Trophoblast cell (in vitro differentiated cells and primary cell): ENCODE measurements around the gene CCDC188.
A peak's percentile ranks its signal among the peaks of the same experiment; 100 is the strongest.

Experiments
- DNase-seq, 2 donors: peaks; one replicate each; pipeline ENCODE4 v3.0.0-alpha.2; 2016
- H2AFZ ChIP-seq: 2 replicates; pipeline ENCODE4 v1.6.1; 2013; ENCODE audit warnings: low read length, moderate library complexity, mild to moderate bottlenecking; ENCODE audit not compliant: insufficient read depth, poor library complexity
- H2AK5ac ChIP-seq: 2 replicates; pipeline ENCODE4 v1.6.1; 2013; ENCODE audit warnings: mild to moderate bottlenecking, low read length
- H2BK120ac ChIP-seq: 2 replicates; pipeline ENCODE4 v1.6.1; 2013; ENCODE audit warnings: low read length, mild to moderate bottlenecking, moderate library complexity; ENCODE audit not compliant: insufficient read depth, poor library complexity
- H2BK12ac ChIP-seq: 2 replicates; pipeline ENCODE4 v1.6.1; 2013; ENCODE audit warnings: mild to moderate bottlenecking, low read length, moderate library complexity
- H2BK5ac ChIP-seq: 2 replicates; pipeline ENCODE4 v1.6.1; 2013; ENCODE audit warnings: low read length, low read depth, moderate library complexity, mild to moderate bottlenecking; ENCODE audit not compliant: poor library complexity
- H3K14ac ChIP-seq: 2 replicates; pipeline ENCODE4 v1.6.1; 2013; ENCODE audit warnings: mild to moderate bottlenecking, low read length
- H3K18ac ChIP-seq: 2 replicates; pipeline ENCODE4 v1.6.1; 2013; ENCODE audit warnings: mild to moderate bottlenecking, low read length
- H3K23ac ChIP-seq: 2 replicates; pipeline ENCODE4 v1.6.1; 2013; ENCODE audit warnings: low read length
- H3K27ac ChIP-seq: 2 replicates; pipeline ENCODE4 v1.5.1; 2013; ENCODE audit warnings: low read depth, mild to moderate bottlenecking, inconsistent platforms, low read length, moderate library complexity
- H3K27me3 ChIP-seq: 2 replicates; pipeline ENCODE4 v1.6.1; 2013; ENCODE audit warnings: inconsistent platforms, mild to moderate bottlenecking, low read length, moderate library complexity; ENCODE audit not compliant: insufficient read depth
- H3K36me3 ChIP-seq, 2 experiments: 1 replicate in 1 of 2; 2 replicates in 1 of 2; pipeline ENCODE4 v1.6.1; 2013; ENCODE audit warnings: low read length in 2 of 2, mild to moderate bottlenecking in 2 of 2, moderate library complexity in 1 of 2; ENCODE audit not compliant: insufficient read depth in 2 of 2, control insufficient read depth in 1 of 2
- H3K4ac ChIP-seq: 2 replicates; pipeline ENCODE4 v1.6.1; 2013; ENCODE audit warnings: low read depth, mild to moderate bottlenecking, low read length, moderate library complexity
- H3K4me1 ChIP-seq, 2 experiments: 1 replicate in 1 of 2; 2 replicates in 1 of 2; pipeline ENCODE4 v1.6.1; 2013; ENCODE audit warnings: low read length in 2 of 2, mild to moderate bottlenecking in 2 of 2, moderate library complexity in 1 of 2; ENCODE audit not compliant: insufficient read depth in 2 of 2, control insufficient read depth in 1 of 2
- H3K4me2 ChIP-seq: 2 replicates; pipeline ENCODE4 v1.6.1; 2013; ENCODE audit warnings: inconsistent platforms, mild to moderate bottlenecking, low read length, moderate library complexity
- H3K4me3 ChIP-seq: 2 replicates; pipeline ENCODE4 v1.5.1; 2013; ENCODE audit warnings: mild to moderate bottlenecking, low read depth, low read length, inconsistent platforms
- H3K79me1 ChIP-seq: one replicate; pipeline ENCODE4 v1.6.1; 2013; ENCODE audit warnings: low read length
- H3K79me2 ChIP-seq: 2 replicates; pipeline ENCODE4 v1.6.1; 2013; ENCODE audit warnings: low read length, mild to moderate bottlenecking; ENCODE audit not compliant: control insufficient read depth, insufficient read depth, poor library complexity
- H3K9ac ChIP-seq: 2 replicates; pipeline ENCODE4 v1.6.1; 2013; ENCODE audit warnings: mild to moderate bottlenecking, low read length
- H3K9me3 ChIP-seq: 2 replicates; pipeline ENCODE4 v1.6.1; 2013; ENCODE audit warnings: low read depth, mild to moderate bottlenecking, control low read depth, inconsistent platforms, low read length; ENCODE audit not compliant: insufficient read depth
- H4K12ac ChIP-seq: 2 replicates; pipeline ENCODE4 v1.6.1; 2013; ENCODE audit warnings: low read depth, mild to moderate bottlenecking, low read length, moderate library complexity
- H4K8ac ChIP-seq: 2 replicates; pipeline ENCODE4 v1.6.1; 2013; ENCODE audit warnings: low read depth, mild to moderate bottlenecking, low read length, moderate library complexity
- H4K91ac ChIP-seq: one replicate; pipeline ENCODE4 v1.6.1; 2013; ENCODE audit warnings: low read depth, mild to moderate bottlenecking, low read length, moderate library complexity
- WGBS: extraction: QIAGEN DNeasy Blood & Tissue Kit; methylation state at CpG from one replicate; pipeline ENCODE4 v1.1.7; 2013; ENCODE audit warnings: missing lambda C conversion rate; ENCODE audit not compliant: insufficient read length, insufficient coverage; ENCODE audit errors: extremely low coverage; 5-methylcytosine and 5-hydroxymethylcytosine counted together

CCDC188 gene

DNA sequence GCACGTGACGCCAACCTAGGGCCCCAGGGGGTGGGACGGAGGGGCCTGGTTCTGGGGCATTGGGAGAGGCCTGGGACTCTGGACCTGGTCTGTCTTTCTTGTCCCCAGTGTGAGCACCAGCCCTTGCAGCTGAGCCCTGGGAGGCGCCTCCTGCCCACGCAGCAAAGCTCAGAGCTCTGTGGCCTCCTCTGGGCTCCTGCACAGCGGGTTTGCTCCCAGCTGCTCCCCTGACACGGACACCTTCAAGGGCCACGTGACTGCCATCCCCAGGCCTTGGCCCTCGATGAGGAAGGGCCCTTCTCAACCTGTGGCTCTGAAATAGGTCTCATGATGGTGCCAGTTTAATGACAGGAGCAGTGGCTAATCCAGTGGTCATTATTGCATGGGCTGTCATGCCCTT lies 31.5 kb upstream of the CCDC188 start:
- Histone ChIP-seq H2BK12ac (no peak overlapping the region), H3K18ac (no peak overlapping the region), H3K79me1 (no peaks in the 10 kb centered on the region), H4K91ac (no peak overlapping the region), H4K12ac (no peak overlapping the region), H3K4ac (no peak overlapping the region), H3K4me1 (no peaks in the 10 kb centered on the region), H2AK5ac (no peak overlapping the region), H3K9me3 (peaks cover 3% of the 10 kb centered on the region), H2BK120ac (no peak overlapping the region), H3K79me2 (no peaks in the 10 kb centered on the region), H3K27ac (no peak overlapping the region), H3K36me3 (no peaks in the 10 kb centered on the region), H3K14ac (no peak overlapping the region), H4K8ac (no peak overlapping the region), H3K27me3 (no peaks in the 10 kb centered on the region), H2BK5ac (no peak overlapping the region), H3K4me3 (no peak overlapping the region), H3K9ac (no peak overlapping the region), H2AFZ (no peak overlapping the region), H3K4me2 (no peak overlapping the region), H3K23ac (no peak overlapping the region)
- WGBS: no CpG with 5 or more reads among the region's 9 CpGs
- no peak for DNase-seq

DNA sequence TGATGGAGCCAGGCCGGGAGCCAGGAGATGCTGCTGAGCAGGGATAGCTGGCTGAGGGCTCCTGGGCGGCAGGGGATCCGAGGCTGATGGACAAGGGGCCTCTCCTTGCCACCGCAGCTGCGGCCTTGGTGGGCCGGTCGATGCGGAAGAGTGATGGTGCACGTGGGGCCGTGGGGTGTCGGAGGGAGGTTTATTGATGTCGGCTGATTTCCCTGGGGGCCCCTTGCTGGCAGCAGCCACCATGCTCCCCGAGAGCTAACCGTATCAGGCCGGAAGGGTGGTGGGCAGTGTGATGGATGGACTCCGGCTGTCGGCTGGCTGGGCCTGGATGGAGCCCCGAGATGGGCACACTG lies 31.0 kb upstream of the CCDC188 start:
- no peak overlapping the region for H3K4me2 ChIP-seq
- no peak overlapping the region for H3K14ac ChIP-seq
- WGBS: no CpG with 5 or more reads among the region's 18 CpGs
- H4K91ac ChIP-seq: no peak overlapping the region
- H3K23ac ChIP-seq: no peak overlapping the region
- no peak overlapping the region for H3K9ac ChIP-seq
- H2BK120ac ChIP-seq: no peak overlapping the region
- no peaks in the 10 kb centered on the region for H3K79me2 ChIP-seq
- peaks cover 3% of the 10 kb centered on the region for H3K9me3 ChIP-seq
- H2AFZ ChIP-seq: no peak overlapping the region
- H2AK5ac ChIP-seq: no peak overlapping the region
- no peak overlapping the region for H2BK5ac ChIP-seq
- H4K12ac ChIP-seq: no peak overlapping the region
- no peaks in the 10 kb centered on the region for H3K27me3 ChIP-seq
- no peak overlapping the region for H2BK12ac ChIP-seq
- no peak for DNase-seq
- H4K8ac ChIP-seq: no peak overlapping the region
- no peak overlapping the region for H3K27ac ChIP-seq
- no peaks in the 10 kb centered on the region for H3K36me3 ChIP-seq
- H3K79me1 ChIP-seq: no peaks in the 10 kb centered on the region
- H3K4me1 ChIP-seq: no peaks in the 10 kb centered on the region
- no peak overlapping the region for H3K4ac ChIP-seq
- no peak overlapping the region for H3K18ac ChIP-seq
- no peak overlapping the region for H3K4me3 ChIP-seq

DNA sequence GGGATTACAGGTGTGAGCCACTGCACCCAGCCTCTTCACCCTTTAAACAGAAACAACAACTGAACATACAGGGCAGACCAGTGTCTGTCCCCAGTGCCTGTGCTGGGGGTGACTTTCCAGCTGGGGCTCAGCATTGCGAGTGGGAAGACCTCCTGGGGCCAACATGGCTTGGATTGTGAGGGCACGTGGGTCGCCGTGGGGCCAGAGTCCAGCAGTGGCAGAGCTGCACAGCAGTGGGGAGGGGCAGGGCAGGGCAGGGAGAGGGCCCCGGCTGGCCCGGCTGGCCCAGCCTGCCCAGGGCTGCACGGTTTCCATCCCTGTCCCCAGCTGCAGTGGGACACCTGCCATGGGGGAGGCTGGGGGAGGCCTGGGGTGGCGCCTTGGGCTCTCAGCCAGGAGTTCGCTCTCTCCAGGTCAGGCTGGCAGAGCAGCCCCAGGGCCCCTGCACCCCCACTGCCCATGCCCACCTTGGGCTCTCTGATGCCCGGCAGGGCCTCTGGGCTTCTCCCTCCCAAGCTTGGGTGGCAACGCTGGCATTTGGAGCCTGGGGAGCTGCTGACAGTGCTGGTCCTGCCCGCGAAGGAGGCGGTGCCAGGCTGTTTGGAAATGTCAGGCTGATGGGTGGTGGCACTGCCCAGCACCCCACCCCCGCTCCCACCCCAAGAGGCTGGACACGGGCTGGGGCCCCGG lies 30.5 kb upstream of the CCDC188 start:
- Histone ChIP-seq H3K79me1 (no peaks in the 10 kb centered on the region), H2AFZ (no peak overlapping the region), H3K23ac (no peak overlapping the region), H3K9ac (no peak overlapping the region), H2BK5ac (no peak overlapping the region), H3K18ac (no peak overlapping the region), H3K4me3 (no peak overlapping the region), H3K4ac (no peak overlapping the region), H2AK5ac (no peak overlapping the region), H3K79me2 (no peaks in the 10 kb centered on the region), H3K9me3 (peaks cover 3% of the 10 kb centered on the region), H2BK120ac (no peak overlapping the region), H3K27ac (no peak overlapping the region), H3K14ac (no peak overlapping the region), H4K8ac (no peak overlapping the region), H3K4me2 (no peak overlapping the region), H4K91ac (no peak overlapping the region), H3K36me3 (no peaks in the 10 kb centered on the region), H2BK12ac (no peak overlapping the region), H3K27me3 (no peaks in the 10 kb centered on the region), H3K4me1 (no peaks in the 10 kb centered on the region), H4K12ac (no peak overlapping the region)
- whole genome bisulfite sequencing: no CpG with 5 or more reads among the region's 17 CpGs
- DNase-seq: no peak

DNA sequence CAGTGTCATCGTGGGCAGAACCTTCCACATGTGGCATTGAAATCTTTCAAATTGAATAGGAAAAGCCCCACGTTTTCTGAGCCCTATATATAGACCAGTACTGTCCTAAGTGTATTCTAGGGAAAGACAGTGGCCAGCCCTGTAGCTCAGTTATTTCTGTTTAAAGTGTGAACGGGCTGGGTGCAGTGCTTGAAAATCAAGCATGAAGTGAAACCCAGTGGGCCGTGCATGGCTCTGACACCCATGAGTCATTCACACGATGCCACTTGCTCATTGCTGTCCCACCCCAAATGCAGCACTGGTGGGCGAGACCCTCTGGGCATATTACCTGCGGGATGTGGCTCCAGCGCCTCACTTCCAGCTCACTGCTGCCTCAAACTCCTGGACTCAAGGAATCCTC lies 29.8 kb upstream of the CCDC188 start:
- no peak overlapping the region for H3K23ac ChIP-seq
- H3K4ac ChIP-seq: no peak overlapping the region
- no peaks in the 10 kb centered on the region for H3K27me3 ChIP-seq
- H3K9ac ChIP-seq: no peak overlapping the region
- no peak overlapping the region for H3K4me2 ChIP-seq
- no peaks in the 10 kb centered on the region for H3K79me2 ChIP-seq
- no peaks in the 10 kb centered on the region for H3K79me1 ChIP-seq
- peak overlapping the region; percentile 30 for H3K4me3 ChIP-seq
- peaks cover 3% of the 10 kb centered on the region for H3K9me3 ChIP-seq
- H2BK120ac ChIP-seq: no peak overlapping the region
- H3K4me1 ChIP-seq: no peaks in the 10 kb centered on the region
- H4K91ac ChIP-seq: no peak overlapping the region
- H3K18ac ChIP-seq: no peak overlapping the region
- no CpG with 5 or more reads among the region's 8 CpGs for WGBS
- no peak overlapping the region for H2AK5ac ChIP-seq
- H2BK12ac ChIP-seq: no peak overlapping the region
- H2AFZ ChIP-seq: no peak overlapping the region
- H3K36me3 ChIP-seq: no peaks in the 10 kb centered on the region
- H3K14ac ChIP-seq: no peak overlapping the region
- DNase-seq: no peak
- no peak overlapping the region for H4K12ac ChIP-seq
- H3K27ac ChIP-seq: no peak overlapping the region
- H4K8ac ChIP-seq: no peak overlapping the region
- H2BK5ac ChIP-seq: no peak overlapping the region
